ENCODE data around the gene TIMM50.
A peak's percentile ranks its signal among the peaks of the same experiment; 100 is the strongest.

Gene TIMM50

GRCh38 chr19:39502640-39503417 lies 22.2 kb downstream of the TIMM50 start:
- DNase-seq (ENCODE audit: insufficient read length, low spot score) (peak; percentile 79), FAIRE-seq (no peak)
- TF ChIP-seq, protein P1, sequence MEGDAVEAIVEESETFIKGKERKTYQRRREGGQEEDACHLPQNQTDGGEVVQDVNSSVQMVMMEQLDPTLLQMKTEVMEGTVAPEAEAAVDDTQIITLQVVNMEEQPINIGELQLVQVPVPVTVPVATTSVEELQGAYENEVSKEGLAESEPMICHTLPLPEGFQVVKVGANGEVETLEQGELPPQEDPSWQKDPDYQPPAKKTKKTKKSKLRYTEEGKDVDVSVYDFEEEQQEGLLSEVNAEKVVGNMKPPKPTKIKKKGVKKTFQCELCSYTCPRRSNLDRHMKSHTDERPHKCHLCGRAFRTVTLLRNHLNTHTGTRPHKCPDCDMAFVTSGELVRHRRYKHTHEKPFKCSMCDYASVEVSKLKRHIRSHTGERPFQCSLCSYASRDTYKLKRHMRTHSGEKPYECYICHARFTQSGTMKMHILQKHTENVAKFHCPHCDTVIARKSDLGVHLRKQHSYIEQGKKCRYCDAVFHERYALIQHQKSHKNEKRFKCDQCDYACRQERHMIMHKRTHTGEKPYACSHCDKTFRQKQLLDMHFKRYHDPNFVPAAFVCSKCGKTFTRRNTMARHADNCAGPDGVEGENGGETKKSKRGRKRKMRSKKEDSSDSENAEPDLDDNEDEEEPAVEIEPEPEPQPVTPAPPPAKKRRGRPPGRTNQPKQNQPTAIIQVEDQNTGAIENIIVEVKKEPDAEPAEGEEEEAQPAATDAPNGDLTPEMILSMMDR (IDR thresholded peaks at IDR 0.05; ENCODE audit: insufficient read depth, missing control alignments), result peak; percentile 53

- TF ChIP-seq, protein P1 (IDR thresholded peaks at IDR 0.05; ENCODE audit: insufficient read depth, missing control alignments), result no peak
- no peak for FAIRE-seq
These were observed 25.9 kb downstream of the TIMM50 start for GRCh38 chr19:39506598-39506943.

GRCh38 chr19:39506944-39507714 lies 26.5 kb downstream of the TIMM50 start:
- TF ChIP-seq, protein P1 (IDR thresholded peaks at IDR 0.05; ENCODE audit: insufficient read depth, missing control alignments), result no peak
- DNase-seq (ENCODE audit: insufficient read length, low spot score) (peak; percentile 89), FAIRE-seq (no peak)

More at GRCh38 chr19:39506598-39506943, 25.9 kb downstream of the TIMM50 start:
- no peak for DNase-seq (ENCODE audit: insufficient read length, low spot score)

DNA sequence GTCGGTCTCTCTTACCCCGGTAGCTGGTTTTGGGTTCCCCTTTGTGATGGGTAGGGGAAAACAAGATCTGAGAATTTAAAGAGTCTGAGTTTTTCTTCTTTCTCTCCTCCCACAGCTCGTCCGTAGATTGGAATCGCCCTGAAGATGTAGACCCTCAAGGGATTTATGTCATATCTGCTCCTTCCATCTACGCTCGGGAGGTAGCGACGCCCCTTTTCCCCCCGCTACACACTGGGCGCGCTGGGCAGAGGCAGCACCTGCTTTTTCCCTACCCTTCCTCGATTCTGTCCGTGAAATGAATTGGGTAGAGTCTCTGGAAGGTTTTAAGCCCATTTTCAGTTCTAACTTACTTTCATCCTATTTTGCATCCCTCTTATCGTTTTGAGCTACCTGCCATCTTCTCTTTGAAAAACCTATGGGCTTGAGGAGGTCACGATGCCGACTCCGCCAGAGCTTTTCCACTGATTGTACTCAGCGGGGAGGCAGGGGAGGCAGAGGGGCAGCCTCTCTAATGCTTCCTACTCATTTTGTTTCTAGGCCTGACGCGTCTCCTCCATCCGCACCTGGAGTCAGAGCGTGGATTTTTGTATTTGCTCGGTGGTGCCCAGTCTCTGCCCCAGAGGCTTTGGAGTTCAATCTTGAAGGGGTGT lies 27.2 kb downstream of the TIMM50 start:
- no peak for FAIRE-seq
- TF ChIP-seq, protein P1 (IDR thresholded peaks at IDR 0.05; ENCODE audit: insufficient read depth, missing control alignments), result no peak
- no peak for DNase-seq (ENCODE audit: insufficient read length, low spot score)

- FAIRE-seq, result no peak
- TF ChIP-seq, protein P1 (IDR thresholded peaks at IDR 0.05; ENCODE audit: insufficient read depth, missing control alignments), result no peak
- no peak for DNase-seq (ENCODE audit: insufficient read length, low spot score)
These were observed 28.0 kb downstream of the TIMM50 start for GRCh38 chr19:39508629-39509028.

DNA sequence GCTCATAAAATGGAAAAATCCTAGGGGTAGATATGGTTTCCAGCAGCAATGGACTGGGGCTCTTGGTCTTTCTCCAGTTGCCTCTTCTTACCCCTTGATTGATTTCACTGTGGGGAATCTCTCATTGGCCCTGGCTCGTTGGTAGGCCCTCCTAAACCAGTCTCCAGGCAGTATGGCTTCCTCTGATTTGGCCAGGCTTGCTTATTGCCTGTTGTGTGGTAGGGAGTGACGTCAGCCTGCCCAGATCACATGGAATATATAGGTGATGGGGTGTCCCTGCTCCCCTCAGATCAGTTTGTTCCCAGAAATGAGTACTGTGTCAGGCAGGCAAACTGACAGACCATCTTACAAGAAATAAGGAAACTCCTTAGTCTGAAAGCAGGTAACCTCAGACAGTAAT lies 28.6 kb downstream of the TIMM50 start:
- TF ChIP-seq, protein P1 (IDR thresholded peaks at IDR 0.05; ENCODE audit: insufficient read depth, missing control alignments), result no peak
- DNase-seq (ENCODE audit: insufficient read length, low spot score), result no peak
- FAIRE-seq, result no peak

All from D721Med (cell line).